SH-SY5Y (cell line): Measurements from ENCODE around the gene DSPP.

ENCODE experiments used
- GATA2 ChIP-seq: IDR thresholded peaks from 2 replicates; pipeline ENCODE4 v1.6.1; 2011; ENCODE audit warnings: mild to moderate bottlenecking, low read depth, low read length
- GATA3 ChIP-seq: IDR thresholded peaks from 2 replicates; pipeline ENCODE4 v1.6.1; 2011; ENCODE audit warnings: low read depth, mild to moderate bottlenecking, low read length, moderate library complexity

GRCh38 chr4:87633243-87633642 is 24.9 kb downstream of the DSPP start:
- TF ChIP-seq GATA2 (no peak), GATA3 (no peak)
